Gastroesophageal sphincter (tissue), 3 donors: ENCODE data around the gene PDE3B.

Experiments used
- CTCF ChIP-seq, 4 experiments: fragments of 200-600 bp in 2 of 4; fragments of 450-650 bp in 2 of 4; sonication (generic) in 1 of 4; IDR thresholded peaks; one replicate each; pipeline ENCODE4 v1.5.1; 2017 to 2019; ENCODE audit warnings: antibody characterized with exemption in 4 of 4, mild to moderate bottlenecking in 2 of 4, moderate library complexity in 2 of 4
- EP300 ChIP-seq: sonication (generic); formaldehyde crosslinking; IDR thresholded peaks from one replicate; pipeline ENCODE4 v1.6.1; 2017; ENCODE audit warnings: antibody characterized with exemption, mild to moderate bottlenecking
- POLR2A ChIP-seq, 2 donors: fragments of 450-650 bp; IDR thresholded peaks; one replicate each; pipeline ENCODE4 v1.6.1; 2017; ENCODE audit warnings: antibody characterized with exemption in 2 of 2, mild to moderate bottlenecking in 2 of 2, moderate library complexity in 1 of 2
- POLR2AphosphoS5 ChIP-seq: sonication (generic); formaldehyde crosslinking; IDR thresholded peaks from one replicate; pipeline ENCODE4 v1.6.1; 2017; ENCODE audit warnings: antibody characterized with exemption

- TF ChIP-seq POLR2A (IDR thresholded peaks at IDR 0.05) (no peak), POLR2AphosphoS5 (no peak), CTCF (IDR thresholded peaks at IDR 0.05) (no peak), EP300 (no peak)
Observed at GRCh38 chr11:14756349-14756748, 112.7 kb downstream of the PDE3B start.
